Measurements from ENCODE around the gene MATK. TPM values are rescaled to one million over a fixed set of nuclear protein-coding genes. Genes with fewer than 3 reads are reported as not detected.

MATK gene
- total RNA-seq, 1 experiment from 2014 or later: 0.29 TPM

- H3K36me3 Mint-ChIP-seq (ENCODE audit: insufficient read depth, unreplicated experiment): no peaks in the 10 kb centered on the region
- peaks cover 5% of the 10 kb centered on the region for H3K27me3 Mint-ChIP-seq (ENCODE audit: insufficient read depth, unreplicated experiment)
- Histone ChIP-seq H3K27me3 (replicated peaks; ENCODE audit: control insufficient read depth, insufficient read depth, low read length) (no peaks in the 10 kb centered on the region; the same call in 1 of the 2 replicates), H3K4me1 (no peaks in the 10 kb centered on the region), H3K9me3 (no peaks in the 10 kb centered on the region), H3K36me3 (ENCODE audit: control insufficient read depth, insufficient read depth, low read length) (no peaks in the 10 kb centered on the region), H3K4me3 (ENCODE audit: low read depth, low read length) (no peak overlapping the region)
- no peak for DNase-seq
- ChIA-PET POLR2A (no interaction called here), CTCF (interaction anchor here (0.6 kb wide), 1 partner anchor 73 kb away, joined by 4 read pairs; no protein-coding TSS in a partner anchor)
- no peak overlapping the region for H3K4me3 Mint-ChIP-seq (ENCODE audit: unreplicated experiment)
- H3K4me1 Mint-ChIP-seq (ENCODE audit: low read depth, unreplicated experiment): no peaks in the 10 kb centered on the region
- intact Hi-C loops (cut with micrococcal nuclease; ENCODE audit: unreplicated experiment): no loop called here
- H3K9me3 Mint-ChIP-seq (ENCODE audit: unreplicated experiment): no peaks in the 10 kb centered on the region
- BruUV-seq (replicated peaks): no TSS peak
- no peak overlapping the region for H3K27ac Mint-ChIP-seq (ENCODE audit: unreplicated experiment)
- TF ChIP-seq CTCF (IDR thresholded peaks at IDR 0.05; ENCODE audit: insufficient read depth in 1 of 2, low read depth in 1 of 2, low read length in 1 of 2, severe bottlenecking in 1 of 2, unreplicated experiment in 1 of 2): no peak
Measured at GRCh38 chr19:3803986-3804385, 17.8 kb upstream of the MATK start.

- Mint-ChIP-seq H3K4me1 (ENCODE audit: low read depth, unreplicated experiment) (no peaks in the 10 kb centered on the region), H3K4me3 (ENCODE audit: unreplicated experiment) (no peak overlapping the region), H3K27me3 (ENCODE audit: insufficient read depth, unreplicated experiment) (peaks cover 5% of the 10 kb centered on the region), H3K36me3 (ENCODE audit: insufficient read depth, unreplicated experiment) (no peaks in the 10 kb centered on the region), H3K27ac (ENCODE audit: unreplicated experiment) (no peak overlapping the region), H3K9me3 (ENCODE audit: unreplicated experiment) (no peaks in the 10 kb centered on the region)
- Histone ChIP-seq H3K27me3 (replicated peaks; ENCODE audit: control insufficient read depth, insufficient read depth, low read length) (no peaks in the 10 kb centered on the region; the same call in 1 of the 2 replicates), H3K9me3 (no peaks in the 10 kb centered on the region), H3K4me1 (no peaks in the 10 kb centered on the region), H3K36me3 (ENCODE audit: control insufficient read depth, insufficient read depth, low read length) (no peaks in the 10 kb centered on the region), H3K4me3 (ENCODE audit: low read depth, low read length) (no peak overlapping the region)
- CTCF ChIA-PET: interaction anchor here (0.6 kb wide), 1 partner anchor 64 kb away, joined by 4 read pairs; no protein-coding TSS in a partner anchor
- POLR2A ChIA-PET: no interaction called here
- no peak for DNase-seq
- intact Hi-C loops (cut with micrococcal nuclease; ENCODE audit: unreplicated experiment): no loop called here
- TF ChIP-seq CTCF (IDR thresholded peaks at IDR 0.05; ENCODE audit: insufficient read depth in 1 of 2, low read depth in 1 of 2, low read length in 1 of 2, severe bottlenecking in 1 of 2, unreplicated experiment in 1 of 2): no peak
- no TSS peak for BruUV-seq (replicated peaks)
Measured at GRCh38 chr19:3803114-3803888, 17.1 kb upstream of the MATK start.

GRCh38 chr19:3801412-3802096, 15.4 kb upstream of the MATK start:
- Histone ChIP-seq H3K4me3 (ENCODE audit: low read depth, low read length) (no peak overlapping the region), H3K4me1 (no peaks in the 10 kb centered on the region), H3K9me3 (no peaks in the 10 kb centered on the region), H3K36me3 (ENCODE audit: control insufficient read depth, insufficient read depth, low read length) (no peaks in the 10 kb centered on the region), H3K27me3 (replicated peaks; ENCODE audit: control insufficient read depth, insufficient read depth, low read length) (no peaks in the 10 kb centered on the region; the same call in 1 of the 2 replicates)
- Mint-ChIP-seq H3K4me3 (ENCODE audit: unreplicated experiment) (no peak overlapping the region), H3K4me1 (ENCODE audit: low read depth, unreplicated experiment) (no peaks in the 10 kb centered on the region), H3K9me3 (ENCODE audit: unreplicated experiment) (no peaks in the 10 kb centered on the region), H3K27ac (ENCODE audit: unreplicated experiment) (no peak overlapping the region), H3K27me3 (ENCODE audit: insufficient read depth, unreplicated experiment) (peaks cover 5% of the 10 kb centered on the region), H3K36me3 (ENCODE audit: insufficient read depth, unreplicated experiment) (no peaks in the 10 kb centered on the region)
- intact Hi-C loops (cut with micrococcal nuclease; ENCODE audit: unreplicated experiment): no loop called here
- no TSS peak for BruUV-seq (replicated peaks)
- no peak for TF ChIP-seq CTCF (IDR thresholded peaks at IDR 0.05; ENCODE audit: insufficient read depth in 1 of 2, low read depth in 1 of 2, low read length in 1 of 2, severe bottlenecking in 1 of 2, unreplicated experiment in 1 of 2)
- ChIA-PET POLR2A (no interaction called here), CTCF (no interaction called here)
- DNase-seq: no peak
